NCI-H2107 treated with DMSO at 0.1 percent for 48 hours (cell line): ENCODE results near the gene NDUFA12.
"Not testable (repeated sequence)": the region's sequence is repeated elsewhere in the genome, so short reads cannot be mapped to it uniquely, and the experiment has no call there.

Experiments
- DNase-seq: peaks from one replicate; lab custom pipeline; 2025; ENCODE audit not compliant: unreplicated experiment; lab: John Stamatoyannopoulos, UW

The NDUFA12 gene

DNA sequence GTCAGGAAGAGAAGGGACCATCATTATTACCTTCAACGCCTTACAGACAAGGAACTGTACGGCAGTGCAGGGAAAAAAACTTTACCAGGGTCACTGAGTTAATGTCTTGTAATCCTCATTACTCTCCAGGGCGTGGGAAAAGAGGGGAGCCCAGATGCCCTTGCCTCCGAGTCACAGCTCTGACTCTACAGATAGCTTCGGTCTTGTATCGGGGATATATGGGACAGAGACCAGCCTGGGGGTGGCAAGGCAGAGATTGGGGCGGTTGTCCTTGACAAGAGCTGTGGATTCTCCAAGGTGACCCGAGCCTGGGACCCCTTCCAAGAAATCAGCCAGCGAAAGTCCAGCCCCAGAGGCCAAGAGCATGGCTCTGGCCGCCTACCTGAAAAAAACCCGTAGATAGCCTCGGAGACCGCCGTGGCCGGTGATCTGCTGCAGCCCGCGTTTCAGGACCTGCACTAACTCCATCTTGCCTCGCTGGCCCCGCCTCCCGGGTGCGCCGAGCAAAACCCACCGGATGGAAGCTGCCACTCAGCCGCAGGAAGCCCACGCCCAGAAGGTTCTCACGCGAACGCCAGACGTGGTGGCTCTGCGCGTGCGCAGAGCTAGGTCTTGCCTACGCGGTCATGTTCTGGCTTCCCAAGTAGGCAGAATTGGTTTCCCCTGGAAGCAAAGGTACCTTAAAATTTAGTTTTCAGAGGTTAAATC, at the start of gene NDUFA12:
TSS of gene NDUFA12 (minus strand) at position 485 of the 708 bp plus-strand sequence. CDS start at position 468, 17 bp downstream.
- DNase-seq, result peak; percentile 94

DNA sequence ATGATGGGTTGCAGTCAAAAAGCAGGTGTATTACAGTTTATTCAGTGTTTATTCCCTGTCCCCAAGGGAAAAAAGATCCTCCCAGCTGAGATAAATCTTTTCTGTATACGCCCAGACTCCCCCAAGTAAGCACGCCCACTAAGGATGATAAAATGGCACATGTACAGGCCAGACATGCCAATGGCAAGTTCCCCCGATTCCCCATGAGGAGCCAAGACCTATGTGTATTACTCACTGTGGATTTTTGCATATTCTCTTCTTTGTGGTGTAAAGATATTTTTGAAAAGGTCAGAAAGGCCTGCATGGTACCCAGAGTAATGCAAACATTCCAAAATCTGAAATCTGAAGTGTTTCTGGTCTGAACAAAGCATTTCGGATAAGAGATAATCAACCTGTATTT, 47.7 kb upstream of the NDUFA12 start:
- DNase-seq, result no peak

DNA sequence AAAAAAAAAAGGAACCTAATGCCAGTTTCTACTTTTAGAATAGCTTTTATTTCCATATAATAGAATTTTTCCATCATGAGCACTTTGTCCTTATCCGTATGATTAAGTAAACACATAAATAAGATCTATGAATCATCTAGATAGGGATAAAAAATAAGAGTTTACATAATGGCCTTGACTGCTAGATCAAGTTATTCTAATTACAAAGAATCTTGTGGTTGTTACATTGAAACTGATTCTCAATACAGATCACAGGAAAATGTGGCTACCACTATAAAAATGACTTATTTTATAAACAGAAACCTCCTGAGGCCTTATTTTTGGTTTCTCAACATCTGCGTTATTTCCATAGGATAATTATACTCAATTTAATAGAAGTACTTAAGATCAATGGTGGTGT, 34.4 kb upstream of the NDUFA12 start:
- no peak for DNase-seq

DNA sequence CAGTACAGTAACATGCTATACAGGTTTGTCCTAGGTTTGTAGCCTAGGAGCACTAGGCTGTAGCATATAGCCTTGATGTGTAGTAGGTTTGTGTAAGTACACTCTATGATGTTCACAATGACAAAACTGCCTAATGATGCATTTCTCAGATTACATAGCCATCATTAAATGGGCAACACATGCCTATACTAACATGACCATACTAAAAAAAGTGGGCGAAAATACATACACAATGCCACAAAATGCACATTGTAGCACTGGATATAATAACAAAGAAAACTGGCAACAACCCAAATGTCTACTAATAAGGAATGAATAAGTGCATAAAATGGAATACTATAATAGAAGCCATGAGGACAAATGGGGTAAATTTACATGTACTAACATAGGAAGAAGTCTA, 31.3 kb upstream of the NDUFA12 start:
- DNase-seq, result no peak

DNA sequence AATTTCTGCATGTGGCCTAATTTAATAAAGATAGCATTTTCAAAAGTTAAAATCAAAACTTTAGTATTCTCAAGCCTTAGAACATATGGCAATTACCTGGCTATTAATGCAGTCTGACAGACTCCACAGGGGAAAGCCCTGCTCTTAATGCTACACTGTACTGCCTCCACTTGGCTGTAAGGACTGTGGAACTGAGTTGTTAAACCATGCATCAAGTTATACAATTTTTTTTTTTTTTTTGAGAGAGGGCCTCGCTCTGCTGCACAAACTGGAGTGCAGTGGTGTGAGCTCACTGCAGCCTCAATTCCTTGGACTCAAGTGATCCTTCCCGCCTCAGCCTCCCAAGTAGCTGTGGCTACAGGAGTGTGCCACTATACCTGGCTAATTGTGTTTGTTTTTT, 19.0 kb upstream of the NDUFA12 start:
- no peak for DNase-seq

DNA sequence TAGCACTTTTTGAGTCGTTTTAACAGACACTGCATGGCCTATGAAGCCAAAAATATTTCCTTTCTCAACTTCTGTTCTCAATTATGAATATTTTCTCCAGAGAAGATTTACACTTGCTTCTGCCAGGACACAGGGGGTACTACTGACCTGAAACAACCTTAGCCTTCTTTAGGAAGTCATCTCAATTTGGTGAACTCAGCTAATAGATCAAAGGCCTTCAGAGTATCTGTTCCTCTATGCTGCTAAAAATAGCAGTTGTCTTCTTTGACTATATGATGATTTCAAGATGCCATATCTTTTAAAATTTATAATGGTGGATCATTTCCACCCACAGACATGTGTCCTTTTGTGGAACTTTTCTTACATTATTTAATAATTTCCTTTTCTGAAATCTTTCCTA, 14.0 kb upstream of the NDUFA12 start:
- DNase-seq, result no peak

DNA sequence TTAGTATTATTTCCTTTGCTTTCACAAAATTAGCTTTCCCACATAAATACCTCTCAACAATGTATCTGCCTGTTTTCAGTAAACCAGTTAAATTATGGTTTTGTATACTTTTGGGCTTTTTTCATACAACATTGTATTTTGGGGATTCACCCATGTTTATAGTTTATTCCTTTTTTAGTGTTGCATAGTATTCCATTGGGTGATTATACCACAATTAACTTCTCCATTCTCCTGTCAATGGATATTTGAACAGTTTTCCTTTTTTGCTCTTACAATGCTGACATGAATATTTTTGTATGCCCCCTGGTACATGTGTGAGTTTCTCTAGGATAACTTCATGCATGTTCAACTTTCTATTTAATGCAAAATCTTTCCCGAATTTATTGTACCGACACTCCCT, 12.6 kb upstream of the NDUFA12 start:
- no peak for DNase-seq

DNA sequence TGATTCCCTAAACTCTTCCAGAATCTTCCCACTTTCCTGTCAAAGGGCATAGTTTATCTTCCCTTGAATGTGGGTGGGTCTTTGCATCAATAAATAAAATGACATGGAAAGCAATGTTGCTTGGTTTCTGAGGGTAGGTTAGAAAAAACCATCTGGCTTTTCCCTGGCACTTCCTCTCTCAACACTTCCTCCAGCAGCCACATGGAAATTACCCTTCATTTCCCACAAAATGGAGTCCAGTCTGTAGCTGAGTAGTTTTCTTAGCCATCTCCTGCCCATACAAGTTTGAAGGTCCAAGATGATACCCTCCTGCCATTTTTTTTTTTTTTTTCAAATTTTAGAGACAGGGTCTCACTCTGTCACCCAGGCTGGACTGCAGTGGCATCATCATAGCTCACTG, 11.1 kb upstream of the NDUFA12 start:
- DNase-seq, result no peak

DNA sequence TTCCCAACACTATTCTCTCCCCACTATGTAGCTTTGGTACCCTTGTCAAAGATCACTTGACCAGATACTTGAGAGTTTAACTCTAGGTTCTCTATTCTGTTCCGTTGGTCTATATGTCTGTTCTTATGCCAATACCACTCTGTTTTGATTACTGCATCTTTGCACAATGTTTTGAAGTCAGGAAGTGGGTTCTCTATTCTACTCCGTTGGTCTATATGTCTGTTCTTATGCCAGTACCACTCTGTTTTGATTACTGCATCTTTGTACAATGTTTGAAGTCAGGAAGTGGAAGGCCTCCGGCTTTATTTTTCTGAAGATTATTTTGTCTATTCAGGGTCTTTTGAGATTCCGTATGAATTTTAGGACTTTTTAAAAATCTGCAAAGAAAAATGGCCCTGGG, 2.7 kb upstream of the NDUFA12 start:
- DNase-seq, result no peak

DNA sequence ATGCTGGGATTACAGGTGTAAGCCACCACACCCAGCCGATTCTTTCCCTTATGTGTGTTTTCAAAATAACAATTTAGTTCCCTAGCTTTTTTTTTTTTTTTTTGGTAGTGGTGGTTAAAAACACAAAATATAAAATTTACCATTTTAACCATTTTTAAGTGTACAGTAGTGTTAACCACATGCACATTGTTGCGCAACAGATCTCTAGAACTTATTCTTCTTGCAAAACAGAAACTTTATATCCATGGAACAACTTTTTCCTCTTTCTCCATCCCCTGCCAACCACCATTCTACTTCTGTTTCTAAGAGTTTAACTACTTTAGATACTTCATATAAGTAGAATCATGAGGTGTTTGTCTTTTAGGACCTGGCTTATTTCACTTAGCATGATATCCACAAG, 1.1 kb upstream of the NDUFA12 start:
- no peak for DNase-seq

DNA sequence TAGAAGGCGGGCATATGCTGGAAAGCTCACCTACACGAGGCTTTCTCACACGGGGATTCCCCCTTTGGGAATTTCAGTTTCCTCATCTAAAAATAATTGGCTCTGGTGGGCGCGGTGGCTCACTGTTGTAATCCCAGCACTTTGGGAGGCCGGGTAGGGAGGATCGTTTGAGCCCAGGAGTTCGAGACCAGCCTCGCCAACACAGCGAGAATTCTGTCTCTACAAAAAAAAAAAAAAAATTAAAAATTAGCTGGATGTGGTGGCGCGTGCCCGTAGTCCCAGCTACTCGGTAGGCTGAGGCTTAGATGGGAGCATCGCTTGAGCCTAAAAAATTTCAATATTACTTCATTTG, 400 bp upstream of the NDUFA12 start:
- no peak for DNase-seq

DNA sequence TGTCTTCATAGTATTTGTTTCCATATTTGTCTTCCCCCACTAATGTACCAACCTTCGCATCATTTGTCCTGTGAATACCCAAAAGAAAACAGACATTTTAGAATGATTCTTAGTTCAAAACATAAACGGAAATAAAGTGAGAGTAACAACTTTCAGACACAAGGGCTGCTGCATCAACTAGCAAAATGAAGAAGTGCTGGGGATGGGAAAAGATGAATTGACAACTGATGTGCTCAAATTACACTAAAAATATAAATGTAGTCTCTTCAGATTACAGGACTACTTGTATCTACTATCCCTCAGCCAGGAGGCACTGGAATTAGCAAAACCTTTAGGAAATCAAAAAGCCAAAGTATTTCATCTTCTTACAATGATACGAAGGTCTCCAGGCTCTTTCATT, 743 bp downstream of the NDUFA12 start:
- DNase-seq, result no peak

DNA sequence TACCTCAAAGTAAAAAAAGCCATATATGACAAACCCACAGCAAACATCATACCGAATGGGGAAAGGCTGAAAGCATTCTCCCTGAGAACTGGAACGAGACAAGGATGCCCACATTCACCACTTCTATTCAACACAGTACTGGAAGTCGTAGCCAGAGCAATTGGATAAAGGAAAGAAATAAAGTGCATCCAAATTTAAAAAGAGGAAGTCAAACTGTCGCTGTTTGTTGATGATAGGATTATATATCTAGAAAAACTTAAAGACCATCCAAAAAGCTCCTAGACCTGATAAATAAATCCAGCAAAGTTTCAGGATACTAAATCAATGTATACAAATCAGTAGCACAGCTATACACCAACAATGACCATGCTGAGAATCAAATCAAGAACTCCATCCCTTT, 5.2 kb downstream of the NDUFA12 start:
- no peak for DNase-seq

DNA sequence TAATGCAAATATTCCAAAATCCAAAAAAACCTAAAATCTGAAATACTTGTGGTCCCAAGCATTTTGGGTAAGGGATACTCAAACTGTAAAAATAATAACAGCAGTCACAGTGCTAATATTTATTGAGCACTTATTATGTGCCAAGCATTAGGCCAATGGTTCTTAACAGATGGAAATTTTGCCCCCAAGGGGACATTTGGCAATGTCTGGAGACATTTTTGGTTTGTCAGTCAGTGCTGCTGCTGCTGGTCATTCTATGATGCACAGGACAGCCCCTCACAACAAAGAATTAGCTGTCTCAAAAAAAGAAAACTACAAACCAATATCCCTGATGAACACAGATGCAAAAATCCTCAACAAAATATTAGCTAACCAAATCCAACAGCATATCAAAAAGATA, 5.8 kb downstream of the NDUFA12 start:
- DNase-seq, result no peak

DNA sequence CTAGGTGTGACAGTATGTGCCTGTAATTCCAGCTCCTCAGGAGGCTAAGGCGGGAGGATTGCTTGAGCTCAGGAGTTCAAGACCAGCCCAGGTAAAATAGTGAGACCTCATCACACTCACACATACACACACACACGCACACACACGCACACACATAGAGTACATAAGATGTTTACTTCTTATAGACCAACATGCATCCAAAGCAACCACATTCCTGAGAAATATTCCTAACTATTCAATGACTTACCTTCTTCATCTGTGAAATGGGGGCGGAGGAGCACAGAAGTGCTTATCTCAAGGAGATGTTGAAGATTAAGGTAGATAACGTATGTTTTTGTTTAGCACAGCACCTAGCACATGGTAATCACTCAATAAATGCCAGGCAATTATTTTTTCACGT, 6.4 kb downstream of the NDUFA12 start:
- no peak for DNase-seq

DNA sequence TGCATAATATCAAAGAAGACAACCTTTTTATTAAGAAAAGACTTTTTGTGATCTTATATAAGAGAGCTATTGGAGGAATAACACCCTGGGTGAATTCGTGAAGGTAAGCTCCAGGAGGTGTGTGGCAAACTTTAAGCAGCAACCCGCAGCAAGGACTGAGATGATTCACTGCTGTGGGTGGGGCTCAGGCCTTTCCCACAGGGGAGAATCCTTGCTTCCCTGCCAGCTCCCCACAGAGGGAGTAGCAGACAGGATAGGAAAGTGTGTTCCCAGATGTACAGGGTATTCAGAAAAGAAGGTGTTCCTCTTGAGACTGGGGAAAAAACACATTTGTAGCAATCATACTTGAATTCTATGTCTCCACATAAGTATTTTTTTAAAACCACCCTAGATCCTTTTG, 9.2 kb downstream of the NDUFA12 start:
- DNase-seq, result no peak

DNA sequence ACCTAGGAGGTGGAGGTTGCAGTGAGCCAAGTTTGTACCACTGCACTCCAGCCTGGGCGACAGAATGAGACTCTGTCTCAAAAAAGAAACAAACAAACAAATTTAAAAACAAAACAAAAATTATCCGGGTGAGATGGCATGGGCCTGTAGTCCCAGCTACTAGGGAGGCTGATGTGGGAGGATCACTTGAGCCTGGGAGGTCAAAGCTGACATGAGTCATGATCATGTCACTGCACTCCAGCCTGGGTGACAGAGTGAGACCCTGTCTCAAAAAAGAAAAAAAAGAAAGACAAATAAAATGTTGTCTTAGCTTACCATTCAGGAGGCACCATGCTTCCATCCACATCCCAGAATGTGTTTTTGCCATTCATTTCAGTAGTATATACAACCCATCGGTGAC, 9.6 kb downstream of the NDUFA12 start:
- not testable (repeated sequence) for DNase-seq

DNA sequence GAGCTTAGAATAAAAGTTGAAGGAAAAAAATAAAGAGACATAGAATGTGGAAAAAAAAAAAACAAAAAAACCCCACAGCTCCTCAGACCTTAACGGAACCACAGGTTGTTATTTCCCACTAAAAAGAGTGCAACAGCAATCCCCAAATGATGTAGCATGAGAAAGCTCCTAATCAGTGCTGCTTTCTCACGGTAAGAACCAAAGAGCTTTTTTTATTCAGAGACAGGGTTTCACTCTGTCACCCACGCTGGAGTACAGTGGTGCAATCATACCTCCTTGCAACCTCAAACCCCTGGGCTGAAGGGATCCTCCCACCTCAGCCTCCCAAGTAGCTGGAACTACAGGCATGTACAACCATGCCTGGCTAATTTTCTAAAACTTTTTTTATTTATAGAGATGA, 13.3 kb downstream of the NDUFA12 start:
- DNase-seq, result no peak

DNA sequence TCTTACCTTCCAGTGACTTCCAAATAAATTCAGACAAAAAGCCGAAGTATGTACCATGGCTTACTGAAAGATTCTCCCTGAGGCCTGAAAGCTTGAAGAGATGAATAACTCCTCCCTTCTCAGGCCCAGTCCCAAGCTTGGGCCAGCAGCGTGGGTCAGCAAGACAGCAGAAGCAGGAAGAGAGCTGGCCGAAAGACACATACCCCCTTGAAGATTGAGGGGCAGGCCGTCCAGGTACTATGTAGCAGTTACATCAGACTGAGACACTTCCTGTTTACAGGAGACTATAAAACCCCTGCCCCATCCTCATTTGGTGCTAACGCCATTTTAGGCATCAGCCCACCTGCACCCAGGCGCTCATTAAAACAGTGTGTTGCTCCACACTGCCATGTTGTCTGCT, 15.0 kb downstream of the NDUFA12 start:
- no peak for DNase-seq

DNA sequence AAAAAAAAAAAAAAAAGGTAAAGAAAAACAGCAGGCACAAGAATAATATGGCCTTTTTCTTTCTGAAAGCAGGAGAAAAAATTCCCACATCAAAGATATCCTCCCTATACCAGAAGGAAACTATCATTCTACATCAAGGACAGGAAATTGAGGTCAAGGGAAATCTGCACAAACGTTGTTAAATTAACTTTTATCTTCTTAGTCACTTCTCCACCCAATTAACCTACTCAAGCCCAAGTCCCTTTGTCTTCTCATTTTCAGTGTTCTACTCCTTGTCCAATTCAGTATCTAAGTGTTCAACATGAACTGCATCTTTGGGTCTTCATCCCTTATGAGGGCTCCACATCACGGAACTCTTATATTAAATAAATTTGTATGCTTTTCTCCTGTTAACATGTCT, 15.7 kb downstream of the NDUFA12 start:
- no peak for DNase-seq

DNA sequence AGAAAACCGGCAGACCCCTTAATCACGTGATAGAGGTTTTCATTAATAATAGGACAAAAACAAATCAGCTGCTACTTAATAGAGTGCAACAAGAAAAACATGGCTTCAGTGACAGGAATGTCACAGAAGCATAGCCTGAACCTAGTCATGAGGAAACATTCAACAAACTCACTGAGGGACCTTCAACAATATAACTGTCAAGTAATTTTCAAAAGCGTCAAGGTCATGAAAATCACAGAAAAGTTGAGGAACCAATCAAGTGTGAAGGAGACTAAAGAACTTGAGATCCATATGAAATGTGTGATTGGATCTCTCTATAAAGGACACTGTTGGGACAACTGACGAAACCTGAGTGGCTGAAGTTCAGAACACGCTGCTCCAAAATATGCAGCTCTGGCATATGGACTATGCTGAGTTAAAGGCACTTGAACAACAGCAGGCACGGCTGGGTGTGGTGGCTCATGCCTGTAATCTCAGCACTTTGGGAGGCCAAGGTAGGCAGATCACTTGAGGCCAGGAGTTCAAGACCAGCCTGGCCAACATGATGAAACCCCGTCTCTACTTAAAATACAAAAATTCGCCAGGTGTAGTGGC, 16.3 kb downstream of the NDUFA12 start:
- no peak for DNase-seq

DNA sequence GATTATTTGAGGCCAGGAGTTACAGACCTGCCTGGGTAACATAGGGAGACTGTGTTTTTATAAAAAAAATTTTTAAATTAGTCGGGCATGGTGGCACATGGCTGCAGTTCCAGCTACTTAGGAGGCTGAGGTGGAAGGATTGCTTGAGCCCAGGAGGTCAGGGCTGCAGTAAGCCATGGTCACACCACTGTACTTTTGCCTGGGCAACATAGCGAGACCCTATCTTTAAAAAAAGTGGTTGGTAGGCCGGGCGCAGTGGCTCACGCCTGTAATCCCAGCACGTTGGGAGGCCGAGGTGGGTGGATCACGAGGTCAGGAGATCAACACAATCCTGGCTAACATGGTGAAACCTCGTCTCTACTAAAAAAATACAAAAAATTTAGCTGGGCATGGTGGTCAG, 18.4 kb downstream of the NDUFA12 start:
- DNase-seq, result not testable (repeated sequence)

DNA sequence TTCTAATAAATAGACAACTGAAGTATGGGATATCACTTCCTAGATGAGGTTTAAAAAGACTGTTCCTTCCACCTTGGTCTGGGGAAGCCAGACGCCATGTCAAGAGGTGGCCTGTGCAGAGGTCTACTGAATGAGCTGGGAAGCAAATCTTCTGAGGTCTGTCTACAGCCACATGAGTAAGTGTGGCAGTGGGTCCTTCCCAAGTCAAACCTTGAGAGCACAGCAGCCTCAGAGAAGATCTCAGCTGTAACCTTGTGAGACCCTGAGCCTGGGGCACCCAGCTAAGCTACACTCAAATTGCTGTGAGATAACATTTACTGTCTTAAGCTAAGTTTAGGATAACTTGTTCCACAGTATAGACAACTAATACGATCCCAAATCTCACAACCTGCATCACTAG, 20.2 kb downstream of the NDUFA12 start:
- DNase-seq, result no peak
